Lower lobe of right lung (tissue), 2 donors: ENCODE data around the gene CCT2. TPM values are rescaled to one million over a fixed set of nuclear protein-coding genes. Genes with fewer than 3 reads are reported as not detected.
A peak's percentile ranks its signal among the peaks of the same experiment; 100 is the strongest.

Source experiments
- ATAC-seq, 2 donors: fragments of 200-7000 bp; cut with Tn5 transposase; one replicate each; pipeline ENCODE4 v1.9.1; 2020 to 2022; ENCODE audit warnings: mild to moderate bottlenecking in 2 of 2, moderate library complexity in 2 of 2
- DNase-seq: peaks from one replicate; pipeline ENCODE4 v3.0.0-alpha.2; 2020
- H3K27ac ChIP-seq: fragments of 200-600 bp; one replicate; pipeline ENCODE4 v1.8.0; 2022
- H3K27me3 ChIP-seq: fragments of 200-600 bp; one replicate; pipeline ENCODE4 v1.8.0; 2022; ENCODE audit warnings: low read depth
- H3K36me3 ChIP-seq: fragments of 200-600 bp; one replicate; pipeline ENCODE4 v1.8.0; 2022; ENCODE audit warnings: mild to moderate bottlenecking
- H3K4me1 ChIP-seq: fragments of 200-600 bp; one replicate; pipeline ENCODE4 v1.8.0; 2022
- H3K4me3 ChIP-seq: fragments of 200-600 bp; one replicate; pipeline ENCODE4 v1.8.0; 2022; ENCODE audit warnings: mild to moderate bottlenecking
- H3K9me3 ChIP-seq: fragments of 200-600 bp; one replicate; pipeline ENCODE4 v1.8.0; 2022
- CTCF ChIP-seq: fragments of 200-600 bp; IDR thresholded peaks from one replicate; pipeline ENCODE4 v1.8.0; 2022; ENCODE audit warnings: antibody characterized with exemption, mild to moderate bottlenecking
- intact Hi-C: fragments of 100-400 bp; cut with DNase I; formaldehyde crosslinking; loops from one replicate; pipeline ENCODE4 v1.11.0; 2022
- long read RNA-seq: library from polyadenylated mRNA; unstranded; transcript quantifications from one replicate; pipeline ENCODE4 v2.0.0, GENCODE V29; 2021
- total RNA-seq: library from RNA; stranded (reverse); fragmentation: NEBNext Ultra II Directional; extraction: Animal tissue kit (Norgen Biotek cat#: 25700); gene quantifications from one replicate; pipeline ENCODE4 v1.2.1, GENCODE V29; 2021
- donor health status: DM: no; HTN: yes; CAD: no; lungs with severe emphysema.

The CCT2 gene
- total RNA-seq = 81.4 TPM
- long read RNA-seq, transcript CCT2-201 (16 exons, 2,041 nt) = major isoform, 60 of 81 reads
- long read RNA-seq, partial matches to known transcripts = 17 of 81 reads
- long read RNA-seq, other reads (novel, unspliced or antisense) = 3 of 81 reads

GRCh38 chr12:69585189-69586062 lies at the start of gene CCT2:
Gene CCT2 (plus strand): TSS chr12:69585459. CDS start chr12:69585522, 63 bp downstream.
- Histone ChIP-seq H3K36me3 (peaks cover 41% of the 10 kb centered on the region), H3K9me3 (no peaks in the 10 kb centered on the region), H3K4me1 (peaks cover 13% of the 10 kb centered on the region), H3K27ac (peak within 1 kb of the TSS; percentile 91), H3K4me3 (peak within 1 kb of the TSS; percentile 97), H3K27me3 (no peaks in the 10 kb centered on the region)
- ATAC-seq = peak; percentile 100
- intact Hi-C loops = no loop called here
- peak; percentile 21 for TF ChIP-seq CTCF
- peak; percentile 99 for DNase-seq

GRCh38 chr12:69540987-69541386 lies 44.3 kb upstream of the CCT2 start:
- no peaks in the 10 kb centered on the region for H3K27me3 ChIP-seq
- H3K36me3 ChIP-seq = peaks cover 6% of the 10 kb centered on the region
- intact Hi-C loops = no loop called here
- no peak overlapping the region for H3K4me3 ChIP-seq
- TF ChIP-seq CTCF = no peak
- no peak overlapping the region for H3K27ac ChIP-seq
- no peaks in the 10 kb centered on the region for H3K4me1 ChIP-seq
- DNase-seq (no peak), ATAC-seq (no peak)
- peaks cover 9% of the 10 kb centered on the region for H3K9me3 ChIP-seq

- no peak for TF ChIP-seq CTCF
- H3K4me3 ChIP-seq = no peak overlapping the region
- H3K4me1 ChIP-seq = no peaks in the 10 kb centered on the region
- no peaks in the 10 kb centered on the region for H3K36me3 ChIP-seq
- ATAC-seq (no peak), DNase-seq (no peak)
- intact Hi-C loops = no loop called here
- no peak overlapping the region for H3K27ac ChIP-seq
- H3K9me3 ChIP-seq = peaks cover 9% of the 10 kb centered on the region
- no peaks in the 10 kb centered on the region for H3K27me3 ChIP-seq
Observed at GRCh38 chr12:69544087-69544486, 41.2 kb upstream of the CCT2 start.

GRCh38 chr12:69545081-69545480 lies 40.2 kb upstream of the CCT2 start:
- no peaks in the 10 kb centered on the region for H3K36me3 ChIP-seq
- H3K27ac ChIP-seq = no peak overlapping the region
- no peaks in the 10 kb centered on the region for H3K4me1 ChIP-seq
- no peak for DNase-seq
- H3K9me3 ChIP-seq = peaks cover 9% of the 10 kb centered on the region
- no peak for TF ChIP-seq CTCF
- intact Hi-C loops = no loop called here
- no peak overlapping the region for H3K4me3 ChIP-seq
- ATAC-seq = no peak
- no peaks in the 10 kb centered on the region for H3K27me3 ChIP-seq

DNA sequence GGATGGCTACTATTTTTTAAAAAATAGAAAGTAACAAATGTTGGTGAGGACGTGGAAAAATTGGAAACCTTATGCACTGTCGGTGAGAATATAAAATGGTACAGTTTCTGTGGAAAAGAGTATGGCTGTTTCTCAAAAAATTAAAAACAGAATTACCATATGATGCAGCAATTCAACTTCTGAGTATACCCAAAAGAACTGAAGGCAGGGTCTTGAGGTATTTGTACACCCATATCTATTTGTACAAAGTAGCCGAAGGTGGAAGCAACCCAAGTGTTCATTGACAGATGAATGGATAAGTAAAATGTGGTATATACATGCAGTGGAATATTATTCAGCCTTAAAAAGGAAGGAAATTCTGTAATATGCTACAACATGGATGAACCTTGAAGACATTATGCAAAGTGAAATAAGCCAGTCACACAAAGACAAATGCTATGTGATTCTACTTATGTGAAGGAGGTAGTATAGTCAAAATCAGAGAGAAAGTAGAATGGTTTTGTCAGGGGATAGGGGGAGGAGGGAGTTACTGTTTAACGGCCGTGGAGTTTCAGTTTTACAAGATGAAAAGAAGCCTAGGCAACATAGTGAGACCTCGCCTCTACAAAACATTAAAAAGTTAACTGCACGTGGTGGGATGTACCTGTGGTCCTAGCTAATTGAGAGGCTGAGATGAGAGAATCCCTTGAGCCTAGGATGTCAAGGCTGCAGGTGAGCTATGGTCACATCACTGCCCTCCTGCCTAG lies 38.4 kb upstream of the CCT2 start:
- peaks cover 9% of the 10 kb centered on the region for H3K9me3 ChIP-seq
- H3K27me3 ChIP-seq = no peaks in the 10 kb centered on the region
- intact Hi-C loops = no loop called here
- no peak overlapping the region for H3K27ac ChIP-seq
- H3K36me3 ChIP-seq = no peaks in the 10 kb centered on the region
- ATAC-seq (no peak), DNase-seq (no peak)
- no peak for TF ChIP-seq CTCF
- H3K4me1 ChIP-seq = no peaks in the 10 kb centered on the region
- no peak overlapping the region for H3K4me3 ChIP-seq
